HG02970 (cell line): ENCODE measurements around the gene AP2S1.
A peak's percentile ranks its signal among the peaks of the same experiment; 100 is the strongest.
"Not testable (repeated sequence)": the region's sequence is repeated elsewhere in the genome, so short reads cannot be mapped to it uniquely, and the experiment has no call there.

ENCODE experiments used
- ATAC-seq: cut with Tn5 transposase; IDR thresholded peaks from one replicate; pipeline ENCODE4 v1.9.1; 2021; ENCODE audit warnings: mild to moderate bottlenecking, moderate library complexity, moderate number of reproducible peaks; ENCODE audit not compliant: unreplicated experiment, low FRiP score

The AP2S1 gene

DNA sequence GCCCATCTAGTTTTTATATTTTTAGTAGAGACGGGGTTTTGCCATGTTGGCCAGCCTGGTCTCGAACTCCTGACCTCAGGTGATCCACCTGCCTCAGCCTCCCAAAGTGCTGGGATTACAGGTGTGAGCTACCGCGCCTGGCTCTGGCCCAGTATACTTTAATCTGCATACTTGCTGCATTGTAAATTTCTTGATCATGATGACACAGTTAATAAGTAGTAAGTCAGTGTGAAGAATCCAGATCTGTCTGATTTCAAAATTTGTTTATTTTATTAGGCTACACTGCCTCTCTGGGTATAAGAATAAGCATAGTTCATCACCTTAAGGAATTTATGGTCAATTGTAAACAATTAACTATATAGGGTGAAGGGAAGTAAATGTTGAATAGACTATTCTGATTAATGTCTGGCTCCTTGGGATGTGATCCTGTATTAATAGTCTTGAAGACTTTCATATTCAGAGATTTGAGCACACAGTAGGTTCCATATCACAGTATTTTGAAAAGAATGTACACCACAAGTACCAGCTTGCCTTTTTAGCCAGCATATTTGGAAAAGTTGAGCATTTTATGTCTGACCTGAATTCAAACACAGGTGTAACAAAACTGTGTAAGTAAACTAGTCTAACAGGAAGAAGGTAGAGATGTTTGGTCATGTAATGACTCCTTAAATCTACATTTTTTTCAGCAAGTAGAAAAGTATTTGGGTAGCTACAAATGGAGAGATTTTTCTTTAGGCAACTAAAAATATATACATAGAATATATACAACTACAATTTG, 17.6 kb upstream of the AP2S1 start:
- ATAC-seq: no peak

DNA sequence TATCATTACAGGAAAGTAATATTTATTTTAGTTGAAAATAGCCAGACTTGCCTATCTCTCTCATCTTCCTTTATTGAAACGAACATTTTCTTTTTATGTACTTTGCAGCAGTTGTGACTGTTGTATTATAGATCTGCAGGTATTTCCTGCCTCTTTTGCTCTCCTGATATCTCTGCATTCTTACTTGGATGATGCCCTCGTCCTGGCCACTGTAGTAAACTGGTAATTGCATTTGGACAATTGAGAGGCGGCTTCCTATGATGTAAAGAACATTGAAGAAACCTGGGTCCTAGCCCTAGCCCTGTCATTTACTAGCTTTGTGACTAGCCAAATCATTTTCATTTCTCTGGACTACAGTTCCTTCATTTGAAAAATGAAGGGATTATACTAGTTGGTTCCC, 16.5 kb upstream of the AP2S1 start:
- no peak for ATAC-seq

DNA sequence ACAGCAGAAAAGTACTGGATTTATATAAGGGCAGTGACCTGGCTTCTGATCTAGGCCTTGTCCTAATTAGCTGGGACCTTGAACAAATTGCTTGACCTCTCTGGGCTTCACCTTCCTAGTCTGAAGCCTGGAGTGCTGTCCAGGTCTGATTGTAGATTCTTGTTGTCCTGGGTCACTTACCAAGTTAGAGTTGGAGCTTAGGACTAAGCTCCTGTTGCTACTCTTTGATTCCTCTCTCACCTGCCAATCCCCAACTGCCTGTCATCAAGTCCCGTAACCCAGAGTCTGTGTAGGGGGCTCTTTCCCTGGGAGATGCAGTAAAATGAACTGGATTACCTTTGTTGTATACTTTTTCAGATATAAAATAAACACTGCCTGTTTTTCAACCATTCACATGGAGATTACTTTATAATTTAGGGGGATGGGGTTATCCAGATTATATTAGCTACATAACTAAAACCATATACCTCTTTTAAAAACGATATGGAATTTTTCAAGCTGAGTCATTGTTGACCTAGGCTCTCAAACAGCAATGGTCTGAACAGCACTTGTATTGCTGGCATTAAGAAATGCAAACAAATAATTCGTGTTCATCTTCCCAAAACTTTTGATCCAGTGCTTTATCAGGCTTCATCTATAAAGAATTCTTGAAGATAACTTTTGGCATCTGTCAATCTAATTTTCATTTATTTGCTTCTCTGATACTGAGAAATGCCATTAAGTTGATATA, 15.9 kb upstream of the AP2S1 start:
- ATAC-seq: no peak

DNA sequence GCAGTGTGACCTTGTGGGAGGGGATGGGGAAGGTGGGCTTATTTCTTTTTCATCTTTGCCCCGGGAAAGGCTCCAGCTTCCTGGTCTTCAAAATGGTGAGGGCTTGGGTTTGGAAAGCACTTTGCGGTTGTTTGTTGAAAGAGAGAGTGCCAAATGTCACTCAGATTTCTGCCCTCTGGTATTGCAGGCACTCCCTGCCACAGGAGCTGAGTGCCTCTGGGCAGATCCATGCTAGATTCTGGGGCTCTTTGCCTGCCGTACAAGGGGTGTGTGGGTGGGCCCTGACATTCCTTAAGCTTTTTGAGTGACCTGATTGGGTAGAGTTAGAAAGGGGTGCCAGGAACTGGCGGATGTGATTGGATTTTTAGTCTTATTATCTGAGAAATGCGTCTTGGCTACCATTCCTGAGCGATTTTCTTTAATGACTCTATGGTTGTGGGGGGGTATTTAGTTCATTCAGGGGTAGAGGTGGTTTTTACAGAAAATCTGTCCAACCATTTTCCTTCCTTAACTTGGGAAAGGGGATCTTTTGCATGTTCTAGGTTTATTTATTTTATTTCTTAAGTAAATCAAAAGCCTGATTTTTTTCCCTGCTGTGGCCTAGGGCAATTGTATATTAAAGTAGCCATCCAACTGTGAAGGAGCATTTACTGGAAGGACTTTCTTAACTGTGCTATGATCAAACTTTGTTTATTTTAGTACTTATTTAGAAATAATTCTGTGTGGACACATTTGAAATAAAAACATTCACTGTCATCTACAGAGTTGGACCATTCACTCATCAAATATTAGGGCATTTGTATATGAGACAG, 13.4 kb upstream of the AP2S1 start:
- no peak for ATAC-seq

DNA sequence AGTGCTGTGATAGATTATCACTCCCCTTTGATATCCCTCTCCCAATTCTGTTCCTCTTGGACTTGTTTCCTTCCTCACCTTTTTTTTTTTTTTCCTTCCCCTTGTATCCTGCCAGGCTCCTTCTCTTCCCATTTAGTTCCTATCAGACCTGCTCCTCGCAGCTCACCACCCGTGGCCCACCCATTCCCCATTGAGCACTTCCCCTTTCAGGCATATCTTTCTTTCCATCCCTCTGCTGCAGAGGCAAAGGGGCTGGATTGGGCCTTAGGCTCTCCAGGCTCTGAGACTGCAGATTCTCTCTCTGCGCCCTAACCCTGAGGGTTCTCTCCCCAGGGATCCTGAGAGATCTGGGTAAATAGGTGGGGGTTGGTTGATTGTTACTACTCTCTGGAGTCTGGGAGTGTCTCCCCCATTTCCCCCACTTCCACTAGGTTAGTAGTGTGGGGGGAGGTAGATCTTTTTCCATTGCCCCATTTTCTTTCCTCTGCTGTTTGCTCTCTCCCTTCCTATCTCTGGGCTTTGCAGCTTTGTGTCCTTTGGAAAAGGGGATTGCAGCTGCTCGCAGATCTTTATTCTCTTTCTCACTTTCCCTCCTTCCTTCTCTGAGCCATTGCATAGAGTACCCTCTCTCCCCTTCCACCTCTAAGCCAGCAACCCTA, 12.5 kb upstream of the AP2S1 start:
- ATAC-seq: no peak

DNA sequence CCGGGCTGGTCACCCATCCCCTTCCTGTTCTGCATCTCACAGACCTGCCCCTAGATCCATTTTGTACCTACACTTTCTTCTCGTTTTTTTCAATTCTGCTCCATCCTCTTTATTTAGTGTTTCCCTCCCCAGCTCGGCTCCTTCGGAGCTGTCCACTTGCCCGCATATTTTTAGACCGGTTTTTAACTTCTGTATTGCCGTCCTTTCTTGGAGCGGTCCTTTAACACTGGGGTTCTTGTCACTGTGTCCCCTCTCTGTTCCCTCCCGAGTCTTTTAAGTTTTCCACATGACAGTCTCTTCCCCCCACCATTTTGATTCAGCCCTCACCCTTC, 11.8 kb upstream of the AP2S1 start:
- ATAC-seq: no peak

DNA sequence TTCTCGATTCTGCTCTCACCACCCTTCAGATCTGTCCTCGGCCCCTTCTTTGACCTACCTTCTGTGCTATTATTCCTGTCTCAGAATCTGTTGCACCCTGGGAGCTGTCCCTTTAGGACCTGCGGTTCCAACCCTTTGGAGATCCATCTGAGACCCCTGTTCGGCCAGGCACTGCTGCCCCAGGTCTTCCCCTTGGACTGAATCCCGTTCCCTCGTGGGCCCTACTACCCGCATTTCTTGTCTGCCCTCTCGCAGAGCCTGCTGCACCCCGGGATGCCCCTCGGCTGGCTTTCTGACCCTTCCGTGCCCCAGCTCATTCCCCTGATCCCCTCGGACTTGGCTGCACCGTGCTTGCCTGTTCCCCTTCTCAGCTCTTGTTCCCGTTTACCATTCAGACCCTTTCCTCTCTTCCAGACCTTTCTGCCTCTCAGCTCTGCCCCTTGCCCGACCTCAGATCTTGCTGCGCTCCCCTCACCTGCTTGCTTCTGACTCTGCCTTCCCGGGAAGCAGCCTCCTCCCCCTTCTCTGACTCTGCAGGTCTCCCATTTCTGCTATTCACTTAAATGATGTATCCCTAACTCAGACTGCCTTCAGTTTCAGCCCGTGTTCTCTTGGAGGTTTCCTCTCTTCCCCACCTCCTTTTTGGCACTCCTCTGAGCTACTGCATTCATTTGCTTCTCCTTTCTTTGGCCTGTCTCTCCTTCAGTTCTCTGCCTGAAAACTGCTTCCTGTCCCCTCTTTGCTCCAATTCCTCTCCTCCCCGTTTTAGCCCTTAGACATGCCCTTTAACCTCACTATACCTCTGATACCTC, 11.3 kb upstream of the AP2S1 start:
- ATAC-seq: no peak

DNA sequence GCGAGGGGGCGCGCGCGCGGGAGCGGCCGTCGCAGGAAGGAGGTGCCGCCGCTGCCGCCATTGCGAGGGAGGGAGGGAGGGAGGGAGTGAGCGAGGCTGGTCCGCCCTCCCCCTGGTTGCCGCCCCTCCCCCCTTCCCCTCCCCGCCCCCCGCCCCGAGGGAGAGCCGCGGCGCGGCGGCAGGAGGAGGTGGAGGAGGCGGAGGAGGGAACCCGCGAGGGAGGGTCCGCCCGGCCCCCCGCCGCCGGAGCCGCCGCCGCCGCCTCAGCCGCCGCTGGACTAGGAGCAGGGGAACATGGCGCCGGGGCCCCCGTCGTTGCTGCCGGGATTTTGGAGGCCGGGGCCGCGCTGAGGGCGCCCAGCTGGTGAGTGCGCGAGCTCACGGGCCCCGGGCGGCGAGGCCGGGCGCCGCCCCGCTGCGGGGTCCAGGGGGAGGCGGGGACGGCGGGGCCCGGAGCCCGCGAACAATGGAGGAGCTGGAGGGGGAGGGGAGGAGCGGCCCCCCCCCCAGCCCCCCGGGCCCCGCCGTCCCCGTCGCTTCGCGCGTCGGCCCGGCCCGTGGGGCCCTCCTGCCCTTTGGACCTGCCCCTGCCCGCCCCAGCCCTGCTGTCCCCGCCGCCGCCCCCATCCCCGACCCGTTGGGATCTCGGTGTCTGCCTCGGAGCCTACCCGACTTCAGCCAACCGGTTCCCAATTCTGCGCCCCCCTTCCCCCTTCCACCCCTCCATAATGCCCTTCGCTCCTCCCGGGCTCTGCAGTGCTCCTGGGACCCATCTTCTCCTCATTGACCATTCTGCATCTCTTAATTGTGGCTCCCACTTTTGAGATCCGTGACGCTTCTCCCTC, 10.4 kb upstream of the AP2S1 start, which contains the start of gene ARHGAP35:
Gene ARHGAP35, plus strand, starts transcription at position 152 of the 845 bp plus-strand sequence. CDS start 57,679 bp downstream, outside the sequence.
- ATAC-seq: no peak

DNA sequence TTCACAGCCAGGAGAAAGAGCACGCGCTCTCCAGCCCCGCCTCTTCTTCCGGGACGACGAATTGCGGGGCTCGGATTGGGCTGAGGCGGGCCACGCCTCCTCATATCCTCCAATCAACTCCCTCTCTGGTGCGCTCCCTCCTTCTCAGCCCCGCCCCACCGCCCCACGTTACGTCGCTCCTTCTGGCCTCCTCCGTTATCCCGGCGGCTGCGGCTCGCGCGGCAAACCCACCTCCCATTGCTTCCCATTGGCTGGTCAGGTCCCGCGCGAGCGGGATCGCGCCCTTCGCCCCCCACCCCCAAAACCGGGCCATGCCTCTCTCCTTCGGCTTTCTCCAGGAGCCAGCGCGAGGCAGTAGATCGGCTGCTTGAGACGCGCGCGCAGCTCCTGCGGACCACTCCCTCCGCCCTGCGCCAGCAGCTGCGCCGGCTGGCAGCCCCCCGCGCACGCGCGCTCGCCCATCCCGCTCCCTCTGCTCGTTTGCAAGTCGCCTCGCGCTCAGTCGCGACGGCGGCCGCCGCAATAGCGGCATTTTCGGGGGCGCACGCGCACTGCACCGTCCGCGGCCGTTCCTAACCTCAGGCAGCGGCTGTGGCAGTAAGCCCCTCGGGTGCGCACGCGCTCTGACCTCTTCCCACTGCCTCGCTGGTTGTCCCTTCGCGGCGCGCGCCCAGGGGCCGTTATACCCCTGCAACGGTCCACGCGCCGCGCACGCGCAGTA, 9.6 kb upstream of the AP2S1 start:
- ATAC-seq: peak; percentile 66

DNA sequence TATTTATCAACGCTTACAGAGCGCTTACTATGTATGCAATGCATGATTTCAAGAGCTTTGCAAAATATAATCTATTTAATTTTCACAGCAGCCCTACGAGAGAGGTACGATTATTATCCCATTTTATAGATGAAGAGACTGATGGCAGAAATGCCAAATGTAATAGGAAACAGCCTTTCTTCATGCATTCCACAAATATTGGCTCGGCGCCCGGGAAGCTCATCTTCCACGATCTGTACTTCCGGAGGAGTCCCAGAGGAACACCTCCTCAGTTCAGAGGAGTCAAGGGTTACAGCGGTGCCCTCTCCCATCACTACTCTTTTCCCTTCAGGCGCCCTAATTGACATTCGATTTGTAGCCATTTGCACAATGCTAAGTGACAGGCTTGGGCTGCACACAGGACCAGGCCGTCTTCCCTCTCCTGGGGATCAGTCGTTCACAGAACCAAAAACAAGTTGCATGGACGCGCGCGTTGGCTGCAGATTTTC, 9.0 kb upstream of the AP2S1 start:
- peak; percentile 7 for ATAC-seq

DNA sequence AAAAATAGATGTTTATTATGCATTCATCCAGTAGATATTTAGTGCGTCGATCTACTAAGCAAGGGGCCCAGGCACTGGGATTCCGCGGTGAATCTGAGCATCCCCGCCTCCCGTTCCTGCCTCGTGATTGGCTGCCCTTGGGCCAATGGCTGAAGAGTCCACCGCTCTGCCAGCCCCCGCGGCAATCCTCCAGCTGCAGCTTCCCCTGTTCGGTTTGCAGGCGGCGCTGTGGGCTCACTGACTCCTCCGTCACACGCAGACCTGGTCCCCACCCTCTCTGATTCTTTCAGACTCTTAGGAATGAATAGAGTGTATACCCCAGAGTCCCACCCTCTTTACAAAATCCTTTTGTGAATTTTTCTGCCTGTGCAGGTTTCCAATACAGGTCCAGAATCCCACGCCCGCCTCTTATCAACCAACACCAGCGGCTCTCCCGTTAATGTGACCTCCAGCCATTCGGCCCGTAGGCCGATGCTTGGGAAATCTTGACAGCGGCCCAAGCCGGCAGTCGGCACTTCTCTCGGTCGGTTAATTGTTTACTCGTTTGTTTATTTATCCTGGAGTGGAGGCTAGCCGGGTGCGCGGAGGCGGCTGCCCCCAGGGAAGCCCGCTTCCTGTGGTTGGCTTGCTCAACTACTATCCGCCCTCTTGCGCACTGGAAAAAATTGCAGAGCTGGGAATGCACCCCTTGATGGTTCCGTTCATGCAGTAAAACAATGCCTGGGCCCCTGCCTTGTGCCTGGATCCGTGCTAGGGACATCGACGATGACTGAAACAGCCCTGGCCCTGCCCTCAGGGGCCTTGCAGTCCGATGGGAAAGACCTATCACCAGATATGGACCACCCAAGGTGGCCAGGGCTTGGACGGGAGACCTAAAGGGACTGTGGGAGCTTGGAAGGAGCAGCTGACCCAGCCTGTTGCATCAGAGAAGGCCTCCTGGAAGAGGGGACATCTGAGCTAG, 5.7 kb upstream of the AP2S1 start:
- ATAC-seq: no peak

DNA sequence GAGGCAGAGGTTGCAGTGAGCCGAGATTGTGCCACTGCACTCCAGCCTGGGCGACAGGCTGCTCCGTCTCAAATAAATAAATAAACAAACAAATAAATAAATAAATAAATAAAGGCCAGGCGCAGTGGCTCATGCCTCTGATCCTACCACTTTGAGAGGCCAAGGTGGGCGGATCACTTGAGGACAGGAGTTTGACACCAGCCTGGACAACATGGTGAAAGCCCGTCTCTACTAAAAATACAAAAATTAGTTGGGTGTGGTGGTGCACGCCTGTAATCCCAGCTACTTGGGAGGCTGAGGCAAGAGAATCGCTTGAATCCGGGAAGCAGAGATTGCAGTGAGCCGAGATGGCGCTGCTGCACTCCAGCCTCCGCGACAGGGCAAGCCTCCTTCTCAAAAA, 4.1 kb upstream of the AP2S1 start:
- ATAC-seq: not testable (repeated sequence)

DNA sequence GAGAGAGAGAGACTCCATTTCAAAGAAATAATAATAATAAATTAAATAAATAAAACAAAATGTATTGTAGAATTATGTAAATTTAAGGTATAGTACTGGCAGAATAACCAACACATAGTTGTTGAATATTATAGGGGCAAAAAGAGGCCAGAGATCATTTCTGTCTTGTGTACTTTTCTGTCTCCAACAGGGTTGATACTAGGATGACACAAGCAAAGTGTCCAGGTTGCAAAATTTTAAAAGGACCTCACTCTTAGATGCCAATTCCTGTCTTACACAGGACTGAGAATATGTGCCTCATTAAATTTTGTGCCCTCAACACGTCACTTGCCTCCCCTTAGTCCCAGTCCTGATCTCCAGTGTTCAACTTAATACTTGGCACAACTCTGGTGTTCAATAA, 2.2 kb upstream of the AP2S1 start:
- no peak for ATAC-seq

DNA sequence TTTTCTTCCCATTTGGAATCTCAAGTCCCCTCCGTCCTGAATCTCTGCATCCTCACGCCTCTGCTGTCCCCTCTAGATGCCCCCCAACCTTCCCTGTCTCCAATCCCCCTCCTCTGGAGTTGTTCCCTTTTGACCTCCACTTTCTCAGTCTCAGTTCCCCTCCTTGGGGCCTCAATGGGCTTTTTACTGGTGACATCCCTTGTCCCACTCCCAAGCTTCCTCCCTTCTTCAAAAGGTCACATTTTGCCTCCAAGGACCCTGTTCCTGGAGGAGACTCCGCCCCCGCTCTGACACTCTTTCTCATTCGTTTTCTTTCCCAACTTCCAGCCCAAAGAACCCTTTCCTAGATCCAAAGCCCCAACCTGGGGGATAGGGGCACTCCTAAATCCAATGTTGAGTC, 1.0 kb downstream of the AP2S1 start:
- ATAC-seq: no peak

DNA sequence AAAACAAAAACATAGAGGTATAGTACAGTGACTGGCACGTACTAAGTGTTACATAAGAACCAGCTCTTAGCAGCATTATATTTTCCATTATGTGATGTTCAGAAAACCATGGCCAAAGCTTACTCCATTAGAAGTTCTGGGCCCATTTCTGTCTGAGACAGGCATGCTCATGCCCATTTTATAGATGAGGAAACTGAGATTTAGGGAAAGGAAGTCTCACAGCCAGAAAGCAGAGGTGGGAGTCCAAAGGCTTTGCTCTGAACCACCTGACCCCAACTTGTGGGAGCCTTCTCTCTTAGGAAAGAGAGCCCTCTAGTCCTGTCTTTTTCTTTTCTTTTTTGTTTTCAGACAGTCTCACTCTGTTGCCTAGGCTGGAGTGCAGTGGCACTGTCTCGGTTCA, 2.3 kb downstream of the AP2S1 start:
- ATAC-seq: no peak

DNA sequence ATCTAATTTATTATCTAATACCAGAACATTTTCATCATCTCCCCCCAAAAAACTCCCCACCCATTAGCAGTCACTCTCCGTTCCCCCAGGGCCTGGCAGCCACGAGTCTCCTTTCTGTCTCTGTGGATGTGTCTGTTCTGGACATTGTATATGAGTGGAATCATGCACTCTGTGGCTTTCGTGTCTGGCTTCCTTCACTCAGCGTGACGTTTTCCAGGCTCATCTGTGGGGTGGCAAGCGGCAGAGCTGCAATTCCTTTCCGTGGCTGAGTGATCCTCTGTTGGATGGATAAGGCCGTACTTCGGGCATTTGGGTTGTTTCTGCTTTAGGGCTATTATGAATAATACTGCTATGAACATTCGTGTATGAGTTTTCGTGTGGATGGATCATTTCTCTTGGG, 3.1 kb downstream of the AP2S1 start:
- no peak for ATAC-seq

DNA sequence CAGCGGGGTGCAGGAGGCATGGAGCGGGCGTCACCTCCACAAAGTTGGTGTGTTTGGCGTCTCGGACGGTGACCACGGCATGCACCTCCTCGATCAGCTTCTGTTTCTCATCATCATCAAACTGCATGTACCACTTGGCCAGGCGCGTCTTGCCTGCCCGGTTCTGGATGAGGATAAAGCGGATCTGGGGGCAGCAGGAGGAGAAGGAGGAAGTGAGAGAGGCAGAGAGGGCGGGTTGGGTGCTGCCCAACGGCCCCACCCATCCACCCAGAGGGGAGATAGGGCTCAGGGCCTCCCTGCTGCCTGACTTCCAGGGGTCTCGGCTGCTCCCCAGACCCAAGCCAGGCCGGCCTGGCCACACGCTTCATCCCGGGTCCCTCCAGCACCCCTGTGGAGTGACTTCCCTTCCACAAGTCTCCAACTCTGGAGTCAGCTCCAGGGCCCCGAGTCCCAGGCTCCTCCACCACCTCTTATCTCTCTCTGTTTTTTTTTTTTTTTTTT, 4.6 kb downstream of the AP2S1 start:
- ATAC-seq: no peak
